Neural progenitor cell (in vitro differentiated cells): Measurements from ENCODE around the gene MORN1.

Experiments
- CTCF ChIP-seq: fragments of 200-600 bp; sonication (generic); IDR thresholded peaks from 2 replicates; pipeline ENCODE4 v1.5.1; 2017; ENCODE audit warnings: antibody characterized with exemption, mild to moderate bottlenecking
- EZH2phosphoT487 ChIP-seq: fragments of 200-600 bp; sonication (generic); IDR thresholded peaks from 2 replicates; pipeline ENCODE4 v1.6.1; 2017; ENCODE audit warnings: antibody characterized with exemption

- TF ChIP-seq CTCF (no peak), EZH2phosphoT487 (no peak)
Observed at GRCh38 chr1:2433196-2433595, 41.8 kb upstream of the MORN1 start.
